HCT116 (cell line): ENCODE measurements around the gene FGF14. TPM values are rescaled to one million over a fixed set of nuclear protein-coding genes. Genes with fewer than 3 reads are reported as not detected.

Experiments
- ATAC-seq: fragments of 200-7000 bp; cut with Tn5 transposase; 2 replicates; pipeline ENCODE4 v1.9.1; 2020; ENCODE audit warnings: mild to moderate bottlenecking, moderate library complexity
- BruUV-seq: library from RNA; stranded (reverse); fragments of 400-500 nt; replicated peaks from 2 replicates; lab custom pipeline; 2021; lab: Mats Ljungman, UMichigan
- CTCF ChIA-PET: fragments of 300-600 bp; sonication (Branson Sonifier 250); formaldehyde crosslinking; loops from one replicate; lab custom pipeline; 2021; ENCODE audit warnings: antibody characterized with exemption; lab: Charles Lee
- POLR2A ChIA-PET: fragments of 300-600, 350-600 bp; sonication (Branson Sonifier 250); formaldehyde crosslinking; loops from one replicate; lab custom pipeline; 2021; ENCODE audit warnings: antibody characterized with exemption; lab: Charles Lee
- RAD21 ChIA-PET, 2 experiments: fragments of 300-600 bp; sonication (Branson Sonifier 250); formaldehyde crosslinking; loops; one replicate each; lab custom pipeline; 2023; ENCODE audit warnings: low total read pairs in 2 of 2; ENCODE audit not compliant: uncharacterized antibody in 2 of 2, unreplicated experiment in 2 of 2, low non-redundant PET in 1 of 2; lab: Charles Lee
- DNase-seq: peaks from one replicate; pipeline ENCODE4 v3.0.0-alpha.2; 2010; ENCODE audit warnings: low read depth, low spot score
- H2AFZ ChIP-seq: fragments of 200-600 bp; shearing (Covaris generic), sonication (generic); 2 replicates; pipeline ENCODE4 v1.6.1; 2017; ENCODE audit warnings: low read depth, mixed run types, mixed read lengths, antibody characterized with exemption, low read length; ENCODE audit not compliant: poor library complexity, severe bottlenecking
- H3K27ac ChIP-seq: 2 replicates; pipeline ENCODE4 v1.5.1; 2012; ENCODE audit warnings: low read depth, low read length
- H3K27me3 ChIP-seq: fragments of 200-600 bp; sonication (generic); 2 replicates; pipeline ENCODE4 v1.6.1; 2016; ENCODE audit warnings: mixed run types, low read length, mixed read lengths; ENCODE audit not compliant: insufficient read depth
- H3K36me3 ChIP-seq, 2 experiments: fragments of 200-500 bp in 1 of 2; fragments of 200-600 bp in 1 of 2; sonication (Bioruptor generic) in 1 of 2; sonication (generic) in 1 of 2; 2 replicates each; pipeline versions ENCODE4 v1.5.1 to v1.6.1; 2014 to 2016; ENCODE audit warnings: low read length in 2 of 2, inconsistent platforms in 1 of 2, mixed read lengths in 1 of 2, mixed run types in 1 of 2; ENCODE audit not compliant: insufficient read depth in 2 of 2, control insufficient read depth in 1 of 2
- H3K4me1 ChIP-seq, 2 experiments: fragments of 200-600 bp in 1 of 2; sonication (generic) in 1 of 2; 2 replicates each; pipeline versions ENCODE4 v1.5.1 to v1.6.1; 2012 to 2017; ENCODE audit warnings: low read length in 2 of 2, inconsistent platforms in 1 of 2, mild to moderate bottlenecking in 1 of 2, mixed read lengths in 1 of 2, mixed run types in 1 of 2, moderate library complexity in 1 of 2; ENCODE audit not compliant: insufficient read depth in 2 of 2, control insufficient read depth in 1 of 2
- H3K4me2 ChIP-seq: fragments of 200-600 bp; sonication (generic); 2 replicates; pipeline ENCODE4 v1.6.1; 2017; ENCODE audit warnings: mixed run types, low read length, mixed read lengths
- H3K4me3 ChIP-seq, 2 experiments: fragments of 200-600 bp in 1 of 2; sonication (generic) in 1 of 2; replicated peaks in 1 of 2; 2 replicates each; pipeline ENCODE4 v1.5.1; 2011 to 2016; ENCODE audit warnings: low read length in 2 of 2, control low read depth in 1 of 2, low read depth in 1 of 2, mild to moderate bottlenecking in 1 of 2, mixed read lengths in 1 of 2, mixed run types in 1 of 2
- H3K79me2 ChIP-seq: fragments of 200-600 bp; sonication (generic); 2 replicates; pipeline ENCODE4 v1.6.1; 2017; ENCODE audit warnings: mild to moderate bottlenecking, mixed run types, low read length, moderate library complexity, mixed read lengths; ENCODE audit not compliant: insufficient read depth
- H3K9ac ChIP-seq: fragments of 200-600 bp; sonication (generic); 2 replicates; pipeline ENCODE4 v1.6.1; 2016; ENCODE audit warnings: low read length, mixed read lengths
- H3K9me2 ChIP-seq: fragments of 200-600 bp; sonication (generic), shearing (Covaris generic); 2 replicates; pipeline ENCODE4 v1.6.1; 2017; ENCODE audit warnings: mixed run types, mild to moderate bottlenecking, moderate library complexity; ENCODE audit not compliant: insufficient read depth
- H3K9me3 ChIP-seq, 2 experiments: fragments of 200-500 bp in 1 of 2; fragments of 200-600 bp in 1 of 2; sonication (Bioruptor generic) in 1 of 2; sonication (generic) in 1 of 2; 2 replicates each; pipeline ENCODE4 v1.6.1; 2014 to 2017; ENCODE audit warnings: low read length in 2 of 2, mixed read lengths in 2 of 2, inconsistent platforms in 1 of 2, low read depth in 1 of 2, mild to moderate bottlenecking in 1 of 2, mixed run types in 1 of 2, moderate library complexity in 1 of 2; ENCODE audit not compliant: control insufficient read depth in 1 of 2, insufficient read depth in 1 of 2
- H4K20me1 ChIP-seq: fragments of 200-600 bp; sonication (generic), shearing (Covaris generic); 2 replicates; pipeline ENCODE4 v1.6.1; 2017; ENCODE audit warnings: mixed run types, mild to moderate bottlenecking, moderate library complexity; ENCODE audit not compliant: insufficient read depth
- EGR1 ChIP-seq: IDR thresholded peaks from 2 replicates; pipeline ENCODE4 v1.6.1; 2012; ENCODE audit warnings: low read depth
- ELF1 ChIP-seq: IDR thresholded peaks from 2 replicates; pipeline ENCODE4 v1.6.1; 2012; ENCODE audit warnings: low read depth, borderline replicate concordance
- EZH2 ChIP-seq: fragments of 200-600 bp; sonication (generic); IDR thresholded peaks from 2 replicates; pipeline ENCODE4 v1.6.1; 2017; ENCODE audit warnings: antibody characterized with exemption, mixed run types
- JUND ChIP-seq: IDR thresholded peaks from 2 replicates; pipeline ENCODE4 v1.6.1; 2012
- MAX ChIP-seq: IDR thresholded peaks from 2 replicates; pipeline ENCODE4 v1.6.1; 2012
- POLR2AphosphoS5 ChIP-seq: IDR thresholded peaks from 2 replicates; pipeline ENCODE4 v1.6.1; 2011; ENCODE audit warnings: mild to moderate bottlenecking, low read depth, low read length, moderate library complexity
- SIN3A ChIP-seq: IDR thresholded peaks from 2 replicates; pipeline ENCODE4 v1.6.1; 2012; ENCODE audit warnings: low read depth
- SP1 ChIP-seq: IDR thresholded peaks from 2 replicates; pipeline ENCODE4 v1.6.1; 2012; ENCODE audit warnings: low read depth
- TCF7L2 ChIP-seq: IDR thresholded peaks from 2 replicates; pipeline ENCODE4 v1.7.0; 2011; ENCODE audit warnings: borderline replicate concordance, inconsistent platforms; ENCODE audit not compliant: insufficient read depth, insufficient read length; ENCODE audit errors: extremely low read depth
- ZBTB33 ChIP-seq: IDR thresholded peaks from 2 replicates; pipeline ENCODE4 v1.6.1; 2011; ENCODE audit warnings: mild to moderate bottlenecking, low read length, moderate library complexity; ENCODE audit not compliant: insufficient replicate concordance; ENCODE audit errors: extremely low read depth
- ZFX ChIP-seq: fragments of 450-650 bp; IDR thresholded peaks from 2 replicates; pipeline ENCODE4 v1.6.1; 2017
- ZNF274 ChIP-seq: fragments of 200-500 bp; sonication (Bioruptor generic); IDR thresholded peaks from 2 replicates; pipeline ENCODE4 v1.6.1; 2014; ENCODE audit warnings: mild to moderate bottlenecking, low read depth, low read length, inconsistent platforms
- intact Hi-C: fragments of 100-400 bp; cut with micrococcal nuclease; formaldehyde crosslinking; loops from 2 replicates; pipeline ENCODE4 v1.10.0; 2022
- total RNA-seq: library from RNA; stranded (reverse); gene quantifications from one replicate; pipeline ENCODE4 v1.2.1, GENCODE V29; 2021; ENCODE audit not compliant: unreplicated experiment
- TF ChIP-seq, protein P1 (sequence below): IDR thresholded peaks from 2 replicates; pipeline ENCODE4 v1.6.1; 2012; ENCODE audit warnings: low read depth

Gene FGF14
- total RNA-seq, 1 experiment from 2014 or later: not detected

DNA sequence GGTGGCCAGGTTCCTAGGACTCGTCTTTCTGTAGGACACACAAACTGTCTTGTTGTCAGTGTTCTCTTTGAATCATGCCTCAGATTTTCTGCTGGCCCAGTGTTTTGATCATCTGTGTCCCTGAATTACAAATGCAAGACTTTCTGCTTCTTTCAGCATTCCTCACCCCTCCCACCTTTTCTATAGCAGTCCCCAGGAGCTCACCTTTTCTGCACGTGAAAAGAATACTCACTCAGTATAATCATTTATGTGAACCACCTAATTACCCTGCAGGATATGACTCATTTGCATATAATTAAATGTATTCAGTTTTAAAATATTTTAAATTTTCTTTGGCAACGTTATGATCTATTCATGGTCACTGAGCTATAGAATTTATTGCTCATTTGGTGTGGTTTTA lies 560.1 kb downstream of the FGF14 start:
- no peak overlapping the region for H2AFZ ChIP-seq
- no peaks in the 10 kb centered on the region for H4K20me1 ChIP-seq
- ChIA-PET RAD21 (no interaction called here), POLR2A (no interaction called here), CTCF (no interaction called here)
- no peaks in the 10 kb centered on the region for H3K4me1 ChIP-seq
- H3K4me2 ChIP-seq: no peak overlapping the region
- intact Hi-C loops: no loop called here
- no peak for DNase-seq
- ATAC-seq: no peak
- no peaks in the 10 kb centered on the region for H3K36me3 ChIP-seq
- no TSS peak for BruUV-seq
- H3K4me3 ChIP-seq: no peak overlapping the region
- H3K79me2 ChIP-seq: no peaks in the 10 kb centered on the region
- H3K9ac ChIP-seq: no peak overlapping the region
- no peak overlapping the region for H3K27ac ChIP-seq
- H3K9me3 ChIP-seq: peaks cover 0 to 19% of the 10 kb centered on the region in 2 experiments; a peak in 1 of 4 replicates
- TF ChIP-seq ZBTB33 (no peak), ZNF274 (no peak), ZFX (no peak), EZH2 (no peak), MAX (no peak), ELF1 (no peak), TCF7L2 (no peak), SIN3A (no peak), JUND (no peak), EGR1 (no peak), POLR2AphosphoS5 (no peak), SP1 (no peak)
- TF ChIP-seq, protein P1, sequence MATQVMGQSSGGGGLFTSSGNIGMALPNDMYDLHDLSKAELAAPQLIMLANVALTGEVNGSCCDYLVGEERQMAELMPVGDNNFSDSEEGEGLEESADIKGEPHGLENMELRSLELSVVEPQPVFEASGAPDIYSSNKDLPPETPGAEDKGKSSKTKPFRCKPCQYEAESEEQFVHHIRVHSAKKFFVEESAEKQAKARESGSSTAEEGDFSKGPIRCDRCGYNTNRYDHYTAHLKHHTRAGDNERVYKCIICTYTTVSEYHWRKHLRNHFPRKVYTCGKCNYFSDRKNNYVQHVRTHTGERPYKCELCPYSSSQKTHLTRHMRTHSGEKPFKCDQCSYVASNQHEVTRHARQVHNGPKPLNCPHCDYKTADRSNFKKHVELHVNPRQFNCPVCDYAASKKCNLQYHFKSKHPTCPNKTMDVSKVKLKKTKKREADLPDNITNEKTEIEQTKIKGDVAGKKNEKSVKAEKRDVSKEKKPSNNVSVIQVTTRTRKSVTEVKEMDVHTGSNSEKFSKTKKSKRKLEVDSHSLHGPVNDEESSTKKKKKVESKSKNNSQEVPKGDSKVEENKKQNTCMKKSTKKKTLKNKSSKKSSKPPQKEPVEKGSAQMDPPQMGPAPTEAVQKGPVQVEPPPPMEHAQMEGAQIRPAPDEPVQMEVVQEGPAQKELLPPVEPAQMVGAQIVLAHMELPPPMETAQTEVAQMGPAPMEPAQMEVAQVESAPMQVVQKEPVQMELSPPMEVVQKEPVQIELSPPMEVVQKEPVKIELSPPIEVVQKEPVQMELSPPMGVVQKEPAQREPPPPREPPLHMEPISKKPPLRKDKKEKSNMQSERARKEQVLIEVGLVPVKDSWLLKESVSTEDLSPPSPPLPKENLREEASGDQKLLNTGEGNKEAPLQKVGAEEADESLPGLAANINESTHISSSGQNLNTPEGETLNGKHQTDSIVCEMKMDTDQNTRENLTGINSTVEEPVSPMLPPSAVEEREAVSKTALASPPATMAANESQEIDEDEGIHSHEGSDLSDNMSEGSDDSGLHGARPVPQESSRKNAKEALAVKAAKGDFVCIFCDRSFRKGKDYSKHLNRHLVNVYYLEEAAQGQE: no peak
- H3K27me3 ChIP-seq: no peaks in the 10 kb centered on the region
- no peaks in the 10 kb centered on the region for H3K9me2 ChIP-seq
